Fibroblast of lung (primary cell): ENCODE measurements around the gene SLC10A1.

Source experiments
- CTCF ChIP-seq, 2 donors: IDR thresholded peaks in 1 of 2; conservative IDR thresholded peaks in 1 of 2; 1 replicate in 1 of 2; 2 replicates in 1 of 2; pipeline ENCODE4 v1.5.1; 2011 to 2012; ENCODE audit warnings: low read length in 2 of 2, control low read depth in 1 of 2, inconsistent platforms in 1 of 2, low read depth in 1 of 2, mild to moderate bottlenecking in 1 of 2
- EZH2 ChIP-seq: IDR thresholded peaks from 2 replicates; pipeline ENCODE4 v1.5.1; 2012; ENCODE audit warnings: low read length, control low read depth, mild to moderate bottlenecking; ENCODE audit errors: missing control alignments

DNA sequence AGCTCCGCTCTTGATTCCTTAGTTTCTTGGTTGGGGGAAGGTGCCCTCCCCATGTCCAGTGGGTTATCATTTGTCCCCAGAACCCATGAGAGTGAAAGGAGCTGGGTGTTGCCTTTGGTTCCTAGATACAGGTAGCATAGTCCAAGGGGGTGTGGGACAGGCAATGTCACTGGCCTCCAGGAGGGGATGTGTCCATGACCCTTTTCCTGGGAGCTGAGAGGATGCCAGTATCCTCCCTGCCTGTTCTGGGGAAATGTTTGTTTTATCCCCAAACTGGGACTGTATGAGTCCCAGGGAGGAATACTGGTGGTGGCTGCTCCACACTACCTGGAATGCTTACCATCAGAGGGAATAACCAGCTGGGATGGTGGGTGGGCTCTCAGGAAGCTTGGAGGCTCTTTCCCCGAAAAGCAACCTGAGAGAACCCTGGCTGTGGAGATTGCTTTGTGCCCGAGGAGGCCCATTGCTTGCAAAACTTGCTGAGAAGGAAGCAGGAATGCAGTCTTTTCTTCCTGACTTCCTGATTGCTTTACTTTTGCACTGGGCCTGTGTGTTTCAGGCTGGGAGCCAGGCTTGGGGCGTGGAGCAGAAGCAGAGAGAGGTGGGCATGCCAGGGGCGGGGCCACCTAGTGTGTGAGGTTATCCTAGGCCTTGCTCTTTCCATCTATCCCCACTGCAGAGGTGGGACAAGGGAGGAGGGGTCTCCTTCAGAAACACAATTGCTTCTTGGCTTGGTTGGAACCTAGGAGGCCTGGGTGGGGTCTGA, 715 bp upstream of the SLC10A1 start:
- TF ChIP-seq CTCF (conservative IDR thresholded peaks at IDR 0.05 in 1 of 2, IDR thresholded peaks at IDR 0.05 in 1 of 2; ENCODE audit: low read depth in 1 of 2, low read length in 2 of 2) (no peak), EZH2 (no peak)
